ENCODE measurements around the gene BTNL2.

GRCh38 chr6:32355018-32355417 lies 52.0 kb downstream of the BTNL2 start:
- TF ChIP-seq CTCF (IDR thresholded peaks at IDR 0.05; ENCODE audit: poor library complexity) (no peak), EZH2 (IDR thresholded peaks at IDR 0.05; ENCODE audit: borderline replicate concordance) (no peak), EZH2phosphoT487 (IDR thresholded peaks at IDR 0.05; ENCODE audit: low read depth, severe bottlenecking, unreplicated experiment) (no peak)

All from hepatocyte (in vitro differentiated cells).